ENCODE measurements around the gene PHLDA2. TPM values are rescaled to one million over a fixed set of nuclear protein-coding genes. Genes with fewer than 3 reads are reported as not detected.

Gene PHLDA2
- total and polyA plus RNA-seq, 2 donors from 2014 or later: 9.0 to 19.7 TPM

GRCh38 chr11:2883979-2884815 is 45.0 kb downstream of the PHLDA2 start:
- peaks cover 0 to 12% (median 3%) of the 10 kb centered on the region in 3 donors for H3K4me1 ChIP-seq (ENCODE audit: control insufficient read depth in 2 of 3, insufficient read depth in 2 of 3, low read depth in 1 of 3, low read length in 3 of 3)
- peak in 3 of 5 donors; percentile 69 to 88 (median 69) for DNase-seq
- H3K27ac ChIP-seq (ENCODE audit: low read depth in 2 of 2, low read length in 2 of 2): peak overlapping the region; percentile 47 to 63
- FAIRE-seq: no peak
- H3K4me3 ChIP-seq (ENCODE audit: low read length in 3 of 3): peak overlapping the region; percentile 42 to 55 (median 53)
- peak overlapping the region in 1 of 3 donors; percentile 46 for H3K9ac ChIP-seq (ENCODE audit: low read length in 3 of 3)
- intact Hi-C loops (cut with DNase I): loop anchor here (10.0 kb wide), 1 partner anchor 459 kb away; no protein-coding TSS in a partner anchor
- no peak for TF ChIP-seq CTCF (IDR thresholded peaks at IDR 0.05; ENCODE audit: borderline replicate concordance, extremely low read depth, insufficient read depth)
- no peaks in the 10 kb centered on the region for H3K27me3 ChIP-seq (ENCODE audit: control insufficient read depth, insufficient read depth, low read length)
- H3K36me3 ChIP-seq (ENCODE audit: control insufficient read depth in 2 of 3, insufficient read depth in 3 of 3, low read length in 3 of 3): no peaks in the 10 kb centered on the region
- no peaks in the 10 kb centered on the region for H3K9me3 ChIP-seq (ENCODE audit: control insufficient read depth in 2 of 3, insufficient read depth in 1 of 3, low read length in 3 of 3)

GRCh38 chr11:2883640-2883978 is 45.6 kb downstream of the PHLDA2 start:
- no peak for DNase-seq
- no peaks in the 10 kb centered on the region for H3K27me3 ChIP-seq (ENCODE audit: control insufficient read depth, insufficient read depth, low read length)
- intact Hi-C loops (cut with DNase I): loop anchor here (10.0 kb wide), 1 partner anchor 459 kb away; no protein-coding TSS in a partner anchor
- H3K27ac ChIP-seq (ENCODE audit: low read depth in 2 of 2, low read length in 2 of 2): peak overlapping the region; percentile 32 to 47
- peak overlapping the region in 2 of 3 donors; percentile 11 to 46 for H3K9ac ChIP-seq (ENCODE audit: low read length in 3 of 3)
- no peak for TF ChIP-seq CTCF (IDR thresholded peaks at IDR 0.05; ENCODE audit: borderline replicate concordance, extremely low read depth, insufficient read depth)
- no peaks in the 10 kb centered on the region for H3K36me3 ChIP-seq (ENCODE audit: control insufficient read depth in 2 of 3, insufficient read depth in 3 of 3, low read length in 3 of 3)
- H3K4me1 ChIP-seq (ENCODE audit: control insufficient read depth in 2 of 3, insufficient read depth in 2 of 3, low read depth in 1 of 3, low read length in 3 of 3): peaks cover 0 to 12% (median 3%) of the 10 kb centered on the region in 3 donors
- H3K4me3 ChIP-seq (ENCODE audit: low read length in 3 of 3): peak overlapping the region; percentile 42 to 55 (median 53)
- H3K9me3 ChIP-seq (ENCODE audit: control insufficient read depth in 2 of 3, insufficient read depth in 1 of 3, low read length in 3 of 3): no peaks in the 10 kb centered on the region
- no peak for FAIRE-seq

- FAIRE-seq (no peak), DNase-seq (no peak)
- H3K36me3 ChIP-seq (ENCODE audit: control insufficient read depth in 2 of 3, insufficient read depth in 3 of 3, low read length in 3 of 3): no peaks in the 10 kb centered on the region
- no peak for TF ChIP-seq CTCF (IDR thresholded peaks at IDR 0.05; ENCODE audit: borderline replicate concordance, extremely low read depth, insufficient read depth)
- intact Hi-C loops (cut with DNase I): loop anchor here (10.0 kb wide), 1 partner anchor 458 kb away; no protein-coding TSS in a partner anchor
- H3K27me3 ChIP-seq (ENCODE audit: control insufficient read depth, insufficient read depth, low read length): no peaks in the 10 kb centered on the region
- H3K27ac ChIP-seq (ENCODE audit: low read depth in 2 of 2, low read length in 2 of 2): no peak overlapping the region
- H3K9ac ChIP-seq (ENCODE audit: low read length in 3 of 3): no peak overlapping the region
- peaks cover 0 to 12% (median 3%) of the 10 kb centered on the region in 3 donors for H3K4me1 ChIP-seq (ENCODE audit: control insufficient read depth in 2 of 3, insufficient read depth in 2 of 3, low read depth in 1 of 3, low read length in 3 of 3)
- H3K9me3 ChIP-seq (ENCODE audit: control insufficient read depth in 2 of 3, insufficient read depth in 1 of 3, low read length in 3 of 3): no peaks in the 10 kb centered on the region
- H3K4me3 ChIP-seq (ENCODE audit: low read length in 3 of 3): peak overlapping the region in 1 of 3 donors; percentile 55
Measured at GRCh38 chr11:2882396-2883110, 46.7 kb downstream of the PHLDA2 start.
